Ishikawa (cell line): ENCODE results near the gene RPS15.
A peak's percentile ranks its signal among the peaks of the same experiment; 100 is the strongest.

Experiments used
- CEBPB ChIP-seq: IDR thresholded peaks from 2 replicates; pipeline ENCODE4 v1.6.1; 2012
- CREB1 ChIP-seq: IDR thresholded peaks from 2 replicates; pipeline ENCODE4 v1.6.1; 2012; ENCODE audit warnings: low read depth
- EGR1 ChIP-seq: IDR thresholded peaks from 2 replicates; pipeline ENCODE4 v1.6.1; 2012
- EP300 ChIP-seq: IDR thresholded peaks from 2 replicates; pipeline ENCODE4 v1.6.1; 2012; ENCODE audit warnings: borderline replicate concordance
- FOXM1 ChIP-seq: IDR thresholded peaks from 2 replicates; pipeline ENCODE4 v1.6.1; 2012; ENCODE audit warnings: low read depth, borderline replicate concordance
- NFIC ChIP-seq: IDR thresholded peaks from 2 replicates; pipeline ENCODE4 v1.6.1; 2012
- RAD21 ChIP-seq: IDR thresholded peaks from 2 replicates; pipeline ENCODE4 v1.6.1; 2012; ENCODE audit warnings: low read depth
- TAF1 ChIP-seq: IDR thresholded peaks from 2 replicates; pipeline ENCODE4 v1.6.1; 2012; ENCODE audit warnings: low read depth, mild to moderate bottlenecking
- TCF12 ChIP-seq: IDR thresholded peaks from 2 replicates; pipeline ENCODE4 v1.6.1; 2012; ENCODE audit warnings: low read depth
- YY1 ChIP-seq: IDR thresholded peaks from 2 replicates; pipeline ENCODE4 v1.6.1; 2012; ENCODE audit warnings: low read depth
- ZBTB7A ChIP-seq: IDR thresholded peaks from 2 replicates; pipeline ENCODE4 v1.6.1; 2012; ENCODE audit warnings: low read depth
- TF ChIP-seq, protein P1 (sequence below): IDR thresholded peaks from 2 replicates; pipeline ENCODE4 v1.6.1; 2012
- TF ChIP-seq, protein P2 (sequence below): IDR thresholded peaks from 2 replicates; pipeline ENCODE4 v1.6.1; 2012; ENCODE audit warnings: low read depth, mild to moderate bottlenecking
- TF ChIP-seq, protein P3 (sequence below): IDR thresholded peaks from 2 replicates; pipeline ENCODE4 v1.6.1; 2012

DNA sequence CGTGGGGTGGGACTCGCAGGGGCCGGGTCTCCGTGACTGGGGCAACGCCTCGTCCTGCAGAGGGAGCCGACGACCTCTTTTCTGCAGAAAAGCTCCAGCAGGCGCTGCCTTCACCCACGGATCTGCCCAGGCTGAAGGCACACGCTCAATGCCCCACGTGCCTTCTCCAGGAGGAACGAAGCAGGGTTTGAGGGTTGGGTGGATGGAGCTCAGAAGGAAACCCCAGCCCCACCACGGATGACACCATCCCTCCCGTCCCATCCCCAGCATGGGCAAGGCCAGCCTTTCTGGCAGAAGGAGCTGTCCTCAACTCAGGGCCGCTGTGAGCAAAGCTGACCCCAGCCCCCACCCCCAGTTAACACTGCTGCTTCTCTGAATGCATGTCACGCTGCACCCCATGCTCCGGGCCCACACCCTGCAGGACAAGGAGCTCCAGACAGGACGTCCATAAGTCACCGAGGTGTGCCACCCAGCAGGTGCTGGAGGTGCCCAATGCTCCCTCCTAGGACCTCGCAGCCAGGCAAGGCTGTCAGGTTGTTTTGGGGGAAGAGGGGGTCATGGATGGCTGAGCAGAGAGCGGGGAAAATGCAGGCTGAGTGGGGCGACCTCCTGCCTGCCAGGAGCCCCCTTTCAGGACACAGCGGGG is 33.4 kb downstream of the RPS15 start:
- TF ChIP-seq CEBPB (no peak), EP300 (no peak), RAD21 (peak; percentile 15; the same call in 1 of the 2 replicates), TAF1 (no peak), CREB1 (no peak), EGR1 (no peak), FOXM1 (no peak), NFIC (no peak), TCF12 (no peak), YY1 (no peak), ZBTB7A (no peak)
- TF ChIP-seq, protein P1, sequence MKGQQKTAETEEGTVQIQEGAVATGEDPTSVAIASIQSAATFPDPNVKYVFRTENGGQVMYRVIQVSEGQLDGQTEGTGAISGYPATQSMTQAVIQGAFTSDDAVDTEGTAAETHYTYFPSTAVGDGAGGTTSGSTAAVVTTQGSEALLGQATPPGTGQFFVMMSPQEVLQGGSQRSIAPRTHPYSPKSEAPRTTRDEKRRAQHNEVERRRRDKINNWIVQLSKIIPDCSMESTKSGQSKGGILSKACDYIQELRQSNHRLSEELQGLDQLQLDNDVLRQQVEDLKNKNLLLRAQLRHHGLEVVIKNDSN, result peak; percentile 54
- TF ChIP-seq, protein P2, sequence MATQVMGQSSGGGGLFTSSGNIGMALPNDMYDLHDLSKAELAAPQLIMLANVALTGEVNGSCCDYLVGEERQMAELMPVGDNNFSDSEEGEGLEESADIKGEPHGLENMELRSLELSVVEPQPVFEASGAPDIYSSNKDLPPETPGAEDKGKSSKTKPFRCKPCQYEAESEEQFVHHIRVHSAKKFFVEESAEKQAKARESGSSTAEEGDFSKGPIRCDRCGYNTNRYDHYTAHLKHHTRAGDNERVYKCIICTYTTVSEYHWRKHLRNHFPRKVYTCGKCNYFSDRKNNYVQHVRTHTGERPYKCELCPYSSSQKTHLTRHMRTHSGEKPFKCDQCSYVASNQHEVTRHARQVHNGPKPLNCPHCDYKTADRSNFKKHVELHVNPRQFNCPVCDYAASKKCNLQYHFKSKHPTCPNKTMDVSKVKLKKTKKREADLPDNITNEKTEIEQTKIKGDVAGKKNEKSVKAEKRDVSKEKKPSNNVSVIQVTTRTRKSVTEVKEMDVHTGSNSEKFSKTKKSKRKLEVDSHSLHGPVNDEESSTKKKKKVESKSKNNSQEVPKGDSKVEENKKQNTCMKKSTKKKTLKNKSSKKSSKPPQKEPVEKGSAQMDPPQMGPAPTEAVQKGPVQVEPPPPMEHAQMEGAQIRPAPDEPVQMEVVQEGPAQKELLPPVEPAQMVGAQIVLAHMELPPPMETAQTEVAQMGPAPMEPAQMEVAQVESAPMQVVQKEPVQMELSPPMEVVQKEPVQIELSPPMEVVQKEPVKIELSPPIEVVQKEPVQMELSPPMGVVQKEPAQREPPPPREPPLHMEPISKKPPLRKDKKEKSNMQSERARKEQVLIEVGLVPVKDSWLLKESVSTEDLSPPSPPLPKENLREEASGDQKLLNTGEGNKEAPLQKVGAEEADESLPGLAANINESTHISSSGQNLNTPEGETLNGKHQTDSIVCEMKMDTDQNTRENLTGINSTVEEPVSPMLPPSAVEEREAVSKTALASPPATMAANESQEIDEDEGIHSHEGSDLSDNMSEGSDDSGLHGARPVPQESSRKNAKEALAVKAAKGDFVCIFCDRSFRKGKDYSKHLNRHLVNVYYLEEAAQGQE, result no peak
- TF ChIP-seq, protein P3, sequence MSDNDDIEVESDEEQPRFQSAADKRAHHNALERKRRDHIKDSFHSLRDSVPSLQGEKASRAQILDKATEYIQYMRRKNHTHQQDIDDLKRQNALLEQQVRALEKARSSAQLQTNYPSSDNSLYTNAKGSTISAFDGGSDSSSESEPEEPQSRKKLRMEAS, result peak; percentile 43; the same call in 1 of the 2 replicates
